HG02970 (cell line): ENCODE measurements around the gene MED26.

Source experiments
- ATAC-seq: cut with Tn5 transposase; IDR thresholded peaks from one replicate; pipeline ENCODE4 v1.9.1; 2021; ENCODE audit warnings: mild to moderate bottlenecking, moderate library complexity, moderate number of reproducible peaks; ENCODE audit not compliant: unreplicated experiment, low FRiP score

Gene MED26

DNA sequence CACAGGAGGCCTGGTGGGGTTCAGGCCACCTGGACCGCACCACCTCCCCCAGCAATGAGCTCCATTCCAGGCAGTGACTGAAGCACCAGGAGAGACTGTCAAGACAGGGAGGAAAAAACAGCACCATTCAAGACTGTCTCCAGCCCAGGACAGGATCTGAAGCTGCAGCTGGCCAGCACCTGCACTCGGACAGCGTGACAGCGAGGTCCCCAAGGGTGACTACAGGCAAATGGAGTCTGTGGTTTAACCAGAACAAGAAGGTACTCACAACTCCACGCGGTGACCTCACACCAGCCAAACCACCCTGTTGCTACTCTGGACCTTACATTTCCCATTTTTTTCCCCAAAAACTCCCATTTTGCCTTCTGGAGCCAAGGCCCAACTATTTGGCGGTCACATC is 9.8 kb downstream of the MED26 start:
- ATAC-seq: no peak

DNA sequence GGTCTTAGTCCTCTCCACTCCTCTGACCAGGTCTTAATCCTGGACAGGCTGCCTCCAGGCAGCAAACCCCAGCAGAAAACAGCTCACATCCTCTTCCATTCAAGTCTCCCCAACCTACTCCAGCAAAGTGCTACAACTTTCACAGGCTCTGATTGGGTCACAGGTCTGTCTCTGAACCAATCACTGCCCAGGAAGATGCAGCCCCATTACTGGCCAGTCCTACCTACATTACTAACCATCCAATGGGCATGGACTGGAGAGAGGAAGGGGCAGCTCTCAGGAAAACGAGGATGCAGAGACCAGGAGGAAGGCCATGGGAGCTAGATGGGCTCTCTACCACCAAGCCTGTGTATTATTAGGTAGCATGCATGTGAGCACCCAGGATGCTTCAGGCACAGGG is 12.2 kb downstream of the MED26 start:
- ATAC-seq: no peak

DNA sequence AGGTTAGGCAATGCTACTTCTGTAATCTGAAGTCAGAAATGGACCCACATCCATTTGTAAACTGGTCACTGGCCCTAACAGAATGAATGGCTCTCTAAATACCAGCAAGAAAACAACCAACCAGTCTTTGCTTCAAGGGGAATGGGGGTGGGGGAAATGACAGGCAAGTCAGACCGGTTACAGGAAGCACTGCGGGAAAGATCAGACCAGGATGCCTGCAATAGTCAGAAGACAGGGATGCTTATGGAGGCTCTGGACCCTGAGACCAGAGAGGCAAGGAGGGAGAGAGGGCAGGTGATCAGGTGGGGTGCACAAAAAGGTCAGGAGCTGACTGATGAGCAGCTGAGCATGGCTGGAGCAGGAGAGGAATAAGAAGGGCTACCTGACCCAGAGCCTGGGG is 13.1 kb downstream of the MED26 start:
- no peak for ATAC-seq

DNA sequence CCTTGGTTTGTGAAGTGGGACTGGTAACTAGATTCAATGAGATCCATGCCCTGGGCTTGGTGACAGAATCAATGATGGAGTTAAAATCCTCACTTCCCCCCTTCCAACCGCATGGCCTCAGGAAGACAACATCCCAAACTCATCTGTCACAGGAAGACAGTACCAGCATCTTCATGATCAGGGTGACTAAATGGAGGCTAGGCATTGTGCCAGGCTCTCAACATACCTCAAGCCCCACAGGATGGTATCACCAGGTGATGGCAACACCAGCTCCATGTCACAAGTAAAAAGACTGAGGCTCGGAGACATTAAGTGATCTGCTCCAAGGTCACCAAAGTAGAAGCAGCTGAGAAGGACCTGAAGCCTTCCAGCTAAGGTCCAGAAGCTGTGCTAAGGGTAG is 14.2 kb downstream of the MED26 start:
- no peak for ATAC-seq

DNA sequence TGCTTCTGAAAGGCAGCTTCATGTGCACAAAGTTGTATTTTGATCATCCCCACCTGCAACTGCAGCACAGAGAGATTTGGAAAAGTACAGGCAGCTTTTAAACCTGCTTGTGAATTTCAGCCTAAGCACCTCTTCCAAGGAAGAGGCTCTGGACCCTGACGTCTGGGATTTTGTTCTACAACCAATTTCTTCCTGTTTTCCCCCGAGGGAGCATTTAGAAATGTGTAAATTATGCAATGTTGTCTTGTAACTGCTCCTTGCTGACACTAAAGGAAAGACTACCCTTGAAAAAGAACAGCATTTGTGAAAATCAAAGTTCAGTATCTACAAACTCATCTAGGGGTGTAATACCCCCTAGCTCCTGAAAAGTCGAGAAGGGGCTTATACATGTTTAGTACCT is 15.4 kb downstream of the MED26 start:
- ATAC-seq: no peak

DNA sequence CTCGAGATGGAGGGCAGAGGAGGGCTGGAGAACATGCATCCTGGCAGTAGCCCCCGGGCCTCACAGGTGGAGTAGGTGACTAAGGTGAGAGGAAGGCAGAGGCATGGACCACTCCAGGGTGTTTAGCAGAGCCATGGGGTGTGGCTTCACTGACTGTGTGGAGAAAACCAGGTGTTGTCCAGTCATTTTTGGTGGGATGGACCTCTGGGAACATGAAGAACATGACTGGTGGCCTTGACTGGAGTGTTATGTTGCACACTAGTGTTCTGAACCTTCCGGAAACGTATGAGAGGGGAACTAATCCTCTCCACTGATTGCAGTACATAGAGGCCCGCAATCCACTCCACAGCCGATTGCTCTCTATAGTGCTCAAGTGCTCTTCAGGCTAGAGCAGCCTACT is 16.9 kb downstream of the MED26 start:
- ATAC-seq: no peak

DNA sequence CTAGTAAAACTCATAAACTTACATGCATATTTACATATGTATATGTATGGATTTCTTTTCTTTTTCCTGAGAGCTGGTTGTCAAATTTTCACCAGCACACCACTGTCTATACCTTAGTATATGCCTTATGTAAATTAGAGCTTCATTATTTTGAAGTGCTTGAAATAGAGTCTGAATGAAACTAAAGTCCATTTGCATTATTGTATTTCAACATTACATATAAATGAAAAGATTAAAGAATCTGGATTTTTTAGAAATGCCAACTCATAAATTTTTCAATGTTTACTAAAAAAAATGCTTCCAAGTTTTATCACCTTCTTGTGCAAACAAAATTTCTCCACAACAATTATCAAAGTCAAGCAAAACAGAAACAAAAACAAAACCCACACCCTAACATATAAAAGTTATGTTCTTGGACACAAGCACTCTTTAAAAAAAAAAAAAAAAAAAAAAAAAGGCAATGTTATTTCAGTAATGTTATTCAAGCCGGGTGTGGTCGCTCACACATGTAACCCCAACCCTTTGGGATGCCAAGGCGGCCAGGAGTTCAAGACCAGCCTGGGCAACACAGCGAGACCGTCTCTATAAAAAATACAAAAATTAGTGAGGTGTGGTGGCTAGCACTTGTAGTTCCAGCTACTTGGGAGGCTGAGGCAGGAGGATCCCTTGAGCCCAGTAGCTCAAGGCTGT is 18.3 kb downstream of the MED26 start:
- no peak for ATAC-seq

DNA sequence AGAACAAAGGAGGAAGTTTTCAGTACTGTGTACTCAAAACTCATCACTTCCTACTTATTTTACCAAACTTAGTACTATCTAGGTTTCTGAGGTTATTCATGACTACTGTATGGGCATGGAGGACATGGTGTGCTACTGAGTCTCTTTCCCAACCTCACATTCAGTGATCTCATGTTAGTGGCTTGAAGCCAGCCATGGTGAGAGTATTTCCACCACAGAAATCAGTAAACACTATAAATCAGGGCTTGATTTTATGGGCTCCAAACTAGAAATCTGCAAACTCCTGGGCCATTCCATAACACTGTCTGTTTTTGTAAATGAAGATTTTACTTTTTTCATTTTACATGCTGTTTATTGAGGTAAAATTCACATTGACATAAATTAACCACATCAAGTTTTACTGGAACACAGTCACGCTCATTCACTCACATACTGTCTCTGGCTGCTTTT is 19.7 kb downstream of the MED26 start:
- no peak for ATAC-seq

DNA sequence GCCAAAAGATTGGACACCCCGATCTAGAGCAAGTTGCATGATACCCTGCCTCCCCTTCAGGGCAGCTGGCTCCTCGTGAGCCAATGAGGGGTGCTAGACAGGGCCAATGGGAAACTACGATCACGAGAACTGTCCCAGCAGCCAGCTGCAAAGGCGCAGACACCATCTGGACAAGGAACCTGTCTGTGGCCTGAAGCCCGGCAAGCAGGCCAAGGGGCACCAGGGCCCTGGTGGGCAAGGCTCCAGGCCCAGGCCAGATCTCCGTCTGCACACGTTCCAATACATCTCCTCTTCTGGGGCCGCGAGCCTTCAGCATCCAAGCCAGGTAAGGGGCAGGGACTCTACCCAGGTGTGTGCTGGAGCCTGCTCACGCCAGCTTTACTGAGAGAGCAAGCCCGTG is 20.2 kb downstream of the MED26 start:
- ATAC-seq: no peak

DNA sequence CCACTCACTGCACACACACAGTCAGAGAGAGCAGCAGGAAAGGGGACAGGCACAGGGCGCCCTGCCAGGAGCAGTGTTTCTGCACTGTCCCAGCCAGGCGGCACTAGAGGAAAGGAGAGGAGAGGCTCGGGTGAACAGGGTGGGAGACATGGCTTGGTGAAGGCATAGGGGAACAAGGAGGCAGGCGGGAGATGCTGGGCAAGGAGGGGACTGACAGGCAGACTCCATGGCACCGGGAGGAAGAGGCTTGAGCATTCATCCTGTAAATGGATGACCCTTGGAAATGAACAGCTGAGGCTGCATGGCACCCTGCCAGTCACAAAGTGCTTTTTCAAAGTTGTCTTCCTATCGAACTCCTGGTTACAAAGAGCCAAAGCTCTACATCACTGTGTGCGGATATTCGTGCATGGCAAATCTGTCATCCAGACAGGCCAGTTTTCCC is 22.4 kb downstream of the MED26 start:
- ATAC-seq: no peak

DNA sequence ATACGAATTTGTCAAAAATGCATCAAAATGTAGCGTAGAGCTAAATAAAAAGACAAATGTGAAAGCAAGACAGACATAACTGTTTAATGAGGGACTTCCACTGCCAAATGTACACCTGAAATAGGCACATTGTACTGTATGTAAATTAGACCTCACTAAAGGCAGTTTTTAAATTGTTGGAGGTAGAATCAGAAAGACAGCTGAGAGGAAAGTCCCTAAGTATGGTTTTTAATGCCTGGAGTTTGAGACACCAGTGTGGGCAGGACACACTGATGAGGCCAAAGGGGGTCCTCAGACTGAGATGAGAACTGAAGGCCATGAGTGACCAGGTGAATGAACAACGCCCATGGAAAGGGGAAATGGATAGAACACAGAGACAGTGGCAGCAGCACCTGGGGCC is 22.9 kb downstream of the MED26 start:
- no peak for ATAC-seq

DNA sequence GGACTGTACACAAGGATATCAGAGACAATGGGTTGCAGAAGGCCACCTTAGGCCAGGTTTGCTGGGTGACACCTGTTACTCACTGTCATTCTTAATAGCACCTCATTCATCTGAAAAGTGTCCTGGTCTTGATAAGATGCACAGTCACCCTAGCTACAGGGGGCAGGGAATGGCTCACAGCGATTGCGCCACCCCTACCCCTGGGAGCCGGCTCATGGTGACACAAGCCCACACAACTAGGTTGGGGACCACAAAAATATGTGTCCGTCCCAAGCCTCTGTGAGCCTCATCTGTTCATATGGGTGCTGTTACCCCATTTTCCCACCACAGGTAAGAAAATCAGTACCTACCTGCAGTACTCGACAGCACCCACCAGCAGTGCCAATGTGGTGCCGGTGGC is 23.4 kb downstream of the MED26 start:
- ATAC-seq: no peak

DNA sequence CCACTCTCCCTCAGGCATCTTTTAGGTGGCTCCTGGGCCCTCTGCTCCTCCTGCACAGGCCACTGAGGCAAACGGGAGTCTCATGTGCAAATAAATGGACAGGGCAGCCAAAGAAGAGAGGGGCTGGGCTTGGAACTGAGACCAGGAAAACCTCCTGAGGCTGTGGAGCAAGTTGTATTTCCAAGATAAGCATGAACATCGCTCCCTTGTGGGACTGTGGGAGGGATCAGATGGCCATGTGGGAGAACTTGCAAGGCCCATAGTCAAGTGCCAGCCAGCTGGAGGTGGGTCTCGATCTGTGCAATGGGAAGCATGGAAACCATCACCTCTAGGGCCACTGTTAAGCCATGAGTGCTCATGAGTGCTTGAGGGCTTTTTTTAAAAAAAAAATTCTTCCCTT is 24.9 kb downstream of the MED26 start:
- ATAC-seq: no peak

DNA sequence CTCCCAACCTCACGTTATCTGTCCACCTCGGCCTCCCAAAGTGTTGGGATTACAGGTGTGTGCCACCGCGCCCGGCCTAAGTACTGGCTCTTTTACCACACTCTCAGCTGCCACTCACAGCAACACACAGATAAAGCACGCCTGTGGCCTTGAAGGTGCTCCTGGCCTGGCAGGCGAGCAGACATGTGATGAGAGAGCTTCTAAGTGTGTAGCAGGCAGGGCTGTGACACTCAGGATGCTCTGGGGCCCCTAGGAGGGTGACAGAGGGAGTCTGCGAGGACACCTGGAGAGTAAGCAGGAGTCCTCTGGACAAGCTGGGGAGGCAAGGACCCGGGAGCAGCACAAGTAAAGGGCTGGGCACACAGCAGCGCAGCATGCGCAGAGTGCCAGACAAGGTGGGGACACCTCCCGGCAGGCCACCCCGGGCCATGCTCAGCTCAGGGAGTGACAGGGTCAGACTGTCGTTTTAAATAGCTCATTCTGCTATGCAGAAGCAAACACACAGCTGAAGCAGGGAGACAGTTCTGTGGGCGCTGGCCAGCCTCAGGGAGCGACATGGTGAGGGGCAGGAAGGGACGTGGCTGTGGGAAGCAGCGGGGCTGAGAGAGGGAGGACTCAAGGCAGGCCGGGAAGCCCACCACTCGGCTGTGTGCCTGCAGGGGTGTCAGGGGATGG is 26.5 kb downstream of the MED26 start:
- ATAC-seq: no peak

DNA sequence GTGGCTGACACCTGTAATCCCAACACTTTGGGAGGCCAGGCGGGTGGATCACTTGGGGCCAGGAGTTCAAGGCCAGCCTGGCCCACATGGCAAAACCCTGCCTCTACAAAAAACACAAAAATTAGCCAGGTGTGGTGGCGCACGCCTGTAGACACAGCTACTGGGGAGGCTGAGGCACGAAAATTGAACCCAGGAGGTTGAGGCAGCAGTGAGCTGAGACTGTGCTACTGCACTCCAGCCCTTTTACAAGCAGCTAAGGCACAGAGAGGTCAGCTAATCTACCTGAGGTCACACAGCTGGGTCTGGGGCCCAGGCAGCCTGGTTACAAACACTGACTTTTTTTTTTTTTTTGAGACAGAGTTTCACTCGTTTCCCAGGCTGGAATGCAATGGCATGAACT is 27.2 kb downstream of the MED26 start:
- no peak for ATAC-seq

DNA sequence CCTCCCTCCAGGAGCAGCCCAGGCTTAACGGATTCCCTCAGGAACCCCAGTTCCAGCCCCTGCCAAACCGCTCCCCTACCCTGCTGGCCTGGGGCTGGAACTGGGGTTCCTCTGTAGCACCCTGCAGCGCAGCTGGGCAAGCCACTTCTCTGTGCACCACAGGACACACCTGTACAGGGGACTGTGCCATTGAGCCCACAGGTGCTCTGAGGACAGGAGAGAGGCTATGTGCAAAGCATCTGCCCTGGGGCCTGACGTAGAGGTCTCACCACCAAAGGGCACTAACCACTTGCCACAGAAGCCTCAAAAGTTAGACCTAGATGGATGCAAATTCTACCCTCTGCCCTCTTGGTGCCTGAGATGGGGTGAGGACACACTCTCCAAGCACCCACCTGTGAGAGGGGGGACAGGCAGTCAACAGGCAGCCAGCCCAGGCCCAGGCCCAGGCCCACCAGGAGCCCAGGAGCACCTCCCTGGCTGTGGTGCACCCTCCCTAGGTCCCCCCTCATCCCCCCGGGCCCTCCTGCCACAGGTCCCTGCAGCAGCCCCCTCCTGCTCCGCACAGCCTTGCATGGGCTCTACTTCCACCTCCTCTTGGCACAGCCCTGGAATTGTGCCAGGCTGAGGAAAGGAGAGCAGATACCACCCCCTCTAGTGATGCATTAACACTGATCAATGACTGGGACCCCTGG is 28.2 kb downstream of the MED26 start:
- no peak for ATAC-seq

DNA sequence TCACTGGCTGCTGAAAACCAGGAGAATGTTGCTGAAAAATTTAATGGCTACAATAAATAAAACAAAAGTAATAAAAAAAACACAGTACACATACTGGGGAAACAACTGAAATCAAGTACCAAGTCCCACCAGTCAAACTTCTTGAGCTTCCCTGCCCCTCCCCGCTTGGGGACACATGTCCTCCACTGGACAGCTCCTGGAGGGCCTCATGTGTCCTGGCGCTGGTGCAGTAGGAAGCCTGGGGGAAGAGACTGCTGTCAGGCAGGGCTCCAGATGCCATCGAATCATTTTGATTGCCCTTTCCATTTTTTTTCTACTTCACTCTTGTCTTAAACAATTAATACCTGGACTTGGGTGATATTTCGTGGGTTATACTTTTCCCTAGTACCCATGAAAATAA is 29.2 kb downstream of the MED26 start:
- no peak for ATAC-seq

DNA sequence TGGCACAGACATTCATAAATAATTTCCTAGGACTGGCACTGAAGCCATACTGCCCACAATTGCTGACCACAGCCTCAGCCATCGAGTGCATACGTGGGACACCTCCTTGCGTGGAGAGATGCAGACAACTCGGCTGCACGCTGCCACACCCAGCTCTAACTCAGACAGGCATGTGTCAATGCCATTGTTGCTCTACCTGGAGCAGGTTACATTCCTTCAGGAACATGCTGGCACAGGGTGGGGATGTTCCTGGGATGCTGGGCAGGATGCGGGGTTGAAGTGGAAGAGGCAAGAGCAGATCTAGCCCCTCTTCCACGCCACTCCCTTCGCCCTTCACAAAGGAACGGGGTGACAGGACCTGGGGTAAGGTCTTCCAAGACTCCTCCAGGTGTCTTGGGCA is 31.6 kb downstream of the MED26 start:
- ATAC-seq: no peak

DNA sequence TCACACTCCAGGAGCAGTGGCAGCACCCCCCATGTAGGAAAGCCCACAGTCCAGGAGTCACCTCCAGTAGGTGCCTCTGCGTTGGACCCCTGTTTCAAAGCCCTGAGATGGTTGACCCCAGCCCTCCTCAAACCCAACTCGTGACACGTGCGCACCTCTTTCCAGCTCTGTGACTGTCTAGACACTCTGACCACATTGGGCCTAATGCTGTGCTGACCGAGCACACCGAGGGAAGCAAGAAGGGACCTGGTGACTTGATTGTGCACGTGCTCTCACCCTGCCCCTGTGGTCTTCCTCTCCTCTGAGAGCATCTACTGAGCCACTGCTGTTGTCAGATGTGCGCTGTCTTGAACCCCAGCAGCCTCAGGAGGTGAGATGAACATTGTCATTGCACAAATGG is 32.9 kb downstream of the MED26 start:
- no peak for ATAC-seq

DNA sequence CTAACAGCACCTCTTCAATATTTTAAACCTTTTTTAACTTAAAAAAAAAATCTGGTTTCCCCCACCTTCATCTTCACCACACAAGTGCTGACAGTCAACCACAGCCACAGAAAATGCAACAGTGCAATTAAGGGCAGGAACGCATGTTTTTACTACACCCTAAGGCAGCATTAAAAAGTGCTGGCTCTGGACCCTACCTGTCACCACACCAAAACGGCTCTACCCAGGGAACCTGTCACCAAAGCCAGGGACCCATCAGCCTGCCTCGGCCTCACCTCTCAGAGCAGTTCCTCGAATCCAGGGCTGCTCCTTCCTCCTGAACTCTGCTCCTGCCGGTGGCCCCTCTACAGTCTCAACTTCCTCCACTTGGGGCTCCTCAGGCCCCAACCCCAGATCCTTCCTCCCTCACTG is 33.3 kb downstream of the MED26 start:
- no peak for ATAC-seq

DNA sequence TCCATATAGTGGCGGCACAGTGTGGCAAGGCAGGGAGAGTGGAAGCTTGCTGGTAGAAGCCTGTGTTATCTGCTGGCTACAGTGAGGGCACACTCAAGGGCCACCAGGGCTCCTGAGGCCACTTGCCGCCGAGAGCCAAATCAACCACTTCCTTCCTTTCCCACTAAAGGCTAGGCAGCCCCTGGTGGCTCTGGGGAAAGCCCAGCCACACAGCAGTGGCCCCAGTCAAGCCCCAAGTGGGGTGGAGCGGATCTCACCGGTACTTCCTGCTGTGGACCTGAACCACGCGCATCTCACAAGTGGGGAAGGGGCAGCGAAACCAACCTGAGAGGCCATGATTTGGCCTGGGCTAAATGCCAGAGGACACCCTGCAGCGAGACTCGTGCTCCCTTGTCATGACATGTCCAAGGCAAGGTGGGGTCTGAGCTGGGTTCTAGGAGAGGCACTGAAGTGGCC is 33.8 kb downstream of the MED26 start:
- no peak for ATAC-seq

DNA sequence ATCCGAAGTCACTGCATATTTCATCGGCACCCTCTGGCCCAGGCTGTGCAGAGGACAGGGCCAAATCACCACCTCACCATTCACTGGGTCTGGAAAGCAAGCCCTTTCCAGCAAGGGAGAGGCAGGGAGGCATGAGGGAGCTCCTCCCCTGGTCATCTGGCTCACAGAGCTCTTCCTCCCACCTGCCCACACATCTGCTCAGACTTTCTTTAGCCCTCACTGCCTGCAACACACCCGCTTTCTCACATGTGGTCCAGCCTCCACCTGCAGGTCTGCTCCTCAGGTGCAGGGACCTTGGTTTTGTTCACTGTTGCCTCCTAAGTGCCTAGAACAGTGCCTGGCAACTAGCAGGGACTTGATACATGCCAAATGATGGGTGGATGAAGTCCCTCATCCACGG is 34.8 kb downstream of the MED26 start:
- no peak for ATAC-seq
